ENCODE measurements around the gene CD37. TPM values are rescaled to one million over a fixed set of nuclear protein-coding genes. Genes with fewer than 3 reads are reported as not detected.

The CD37 gene
- total and polyA plus RNA-seq, 2 of the 4 experiments (the other 2 are of a cell fraction), result not detected

GRCh38 chr19:49340865-49341718, 5.9 kb downstream of the CD37 start:
- H4K20me1 ChIP-seq (ENCODE audit: insufficient read depth, low read length), result no peaks in the 10 kb centered on the region; the same call in none of the 2 replicates
- BruUV-seq (replicated peaks), result TSS peak; percentile 32
- H3K9me1 ChIP-seq (ENCODE audit: insufficient read depth, low read length), result 0 out of 2 replicates have a peak, but pooled peaks cover 5% of the 10 kb centered on the region
- H3K79me1 ChIP-seq (ENCODE audit: low read depth in 1 of 2, low read length in 2 of 2), result peaks cover 0 to 9% of the 10 kb centered on the region in 2 experiments; a peak in 2 of 4 replicates
- H3K4me3 ChIP-seq (ENCODE audit: insufficient read depth, low read depth, low read length), result no peak overlapping the region
- no peaks in the 10 kb centered on the region for H3K4me1 ChIP-seq (ENCODE audit: control insufficient read depth, insufficient read depth, low read length)
- WGBS, 2 experiments (ENCODE audit: extremely low coverage in 2 of 2, insufficient read length in 1 of 2), result no CpG with 5 or more reads among the region's 11 CpGs
- ChIA-PET POLR2A (ENCODE audit: unreplicated experiment) (no interaction called here), CTCF (no interaction called here)
- no peaks in the 10 kb centered on the region for H3K27me3 ChIP-seq (ENCODE audit: control insufficient read depth, insufficient read depth, low read length)
- H3K18ac ChIP-seq (ENCODE audit: low read depth, low read length), result no peak overlapping the region
- H3K23ac ChIP-seq (ENCODE audit: low read depth, low read length), result no peak overlapping the region
- peak overlapping the region; percentile 55 for H2AK9ac ChIP-seq (replicated peaks; ENCODE audit: low read depth, low read length, poor library complexity)
- no peak overlapping the region for H2AFZ ChIP-seq (replicated peaks; ENCODE audit: low read length, poor library complexity)
- no peak overlapping the region for H2BK120ac ChIP-seq (ENCODE audit: low read depth, low read length)
- TF ChIP-seq ELK1 (IDR thresholded peaks at IDR 0.05; ENCODE audit: borderline replicate concordance, low read depth, low read length) (no peak), CHD1 (IDR thresholded peaks at IDR 0.05; ENCODE audit: low read depth, low read length) (no peak), MAZ (IDR thresholded peaks at IDR 0.05; ENCODE audit: borderline replicate concordance, low read depth, low read length) (no peak), CTCF (conservative IDR thresholded peaks at IDR 0.05; ENCODE audit: low read depth, low read length) (no peak), RCOR1 (IDR thresholded peaks at IDR 0.05; ENCODE audit: insufficient replicate concordance, low read length) (no peak), MXI1 (IDR thresholded peaks at IDR 0.05; ENCODE audit: borderline replicate concordance, low read depth, low read length) (no peak), USF2 (IDR thresholded peaks at IDR 0.05; ENCODE audit: low read depth, low read length) (no peak), RAD21 (IDR thresholded peaks at IDR 0.05; ENCODE audit: low read length) (no peak), CEBPB (IDR thresholded peaks at IDR 0.05; ENCODE audit: low read depth, low read length) (no peak)
- H3K14ac ChIP-seq (replicated peaks; ENCODE audit: low read depth, low read length), result no peak overlapping the region
- no peak overlapping the region for H4K91ac ChIP-seq (ENCODE audit: insufficient read depth, low read depth, low read length)
- no peak overlapping the region for H4K8ac ChIP-seq (ENCODE audit: low read depth in 2 of 2, low read length in 2 of 2)
- H3K4ac ChIP-seq (ENCODE audit: low read depth, low read length), result no peak overlapping the region
- intact Hi-C loops (cut with micrococcal nuclease) (no loop called here), dilution Hi-C loops (cut with HindIII; ENCODE audit: low sequenced_read_pairs, unreplicated experiment) (no loop called here), in situ Hi-C loops (cut with MboI; ENCODE audit: low sequenced_read_pairs) (no loop called here)
- H2BK5ac ChIP-seq (ENCODE audit: low read depth, low read length, poor library complexity, severe bottlenecking), result no peak overlapping the region
- H3K36me3 ChIP-seq (ENCODE audit: control insufficient read depth, insufficient read depth, low read length), result peaks cover 51% of the 10 kb centered on the region
- no peak for ATAC-seq (ENCODE audit: low read depth)
- no peak overlapping the region for H4K5ac ChIP-seq (ENCODE audit: low read depth, low read length)
- H3K9me3 ChIP-seq (ENCODE audit: control insufficient read depth, insufficient read depth, low read length), result no peaks in the 10 kb centered on the region
- H3K9ac ChIP-seq (ENCODE audit: low read depth, low read length), result no peak overlapping the region
- no peak overlapping the region for H2BK20ac ChIP-seq (ENCODE audit: low read depth, low read length)
- no peak overlapping the region for H3K56ac ChIP-seq (ENCODE audit: extremely low read depth, insufficient read depth, low read length)
- no peak overlapping the region for H2BK15ac ChIP-seq (ENCODE audit: low read depth, low read length)
- no peak for DNase-seq
- H2AK5ac ChIP-seq (ENCODE audit: low read depth, low read length), result no peak overlapping the region
- H3K27ac ChIP-seq (ENCODE audit: insufficient read depth, low read length), result no peak overlapping the region
- H3K4me2 ChIP-seq (ENCODE audit: low read depth, low read length), result no peak overlapping the region
